PC-9 (cell line): Measurements from ENCODE around the gene ALPK1. TPM values are rescaled to one million over a fixed set of nuclear protein-coding genes. Genes with fewer than 3 reads are reported as not detected.

Experiments used
- BruUV-seq: library from RNA; stranded (reverse); fragments of 400-500 nt; replicated peaks from 2 replicates; lab custom pipeline; 2021; lab: Mats Ljungman, UMichigan
- CTCF ChIA-PET: fragments of 300-600 bp; sonication (Branson Sonifier 250); formaldehyde crosslinking; loops from one replicate; lab custom pipeline; 2022; ENCODE audit warnings: antibody characterized with exemption; lab: Charles Lee
- POLR2A ChIA-PET: fragments of 300-600 bp; sonication (Branson Sonifier 250); formaldehyde crosslinking; loops from one replicate; lab custom pipeline; 2022; ENCODE audit warnings: antibody characterized with exemption; ENCODE audit not compliant: unreplicated experiment; lab: Charles Lee
- DNase-seq, 2 experiments: peaks; one replicate each; pipeline versions ENCODE4 v3.0.0 to v3.0.0-alpha.2; 2015 to 2022; ENCODE audit warnings: mixed read lengths in 1 of 2
- H2AFZ ChIP-seq: fragments of 200-600 bp; sonication (generic); 2 replicates; pipeline ENCODE4 v1.8.1; 2017; ENCODE audit warnings: antibody characterized with exemption
- H3F3A ChIP-seq: fragments of 200-600 bp; sonication (generic); 2 replicates; pipeline ENCODE4 v1.8.1; 2017; ENCODE audit warnings: antibody characterized with exemption, mild to moderate bottlenecking, low read depth; ENCODE audit not compliant: insufficient read depth
- H3K27ac ChIP-seq: fragments of 200-600 bp; sonication (generic); 2 replicates; pipeline ENCODE4 v1.6.1; 2016; ENCODE audit warnings: mixed run types
- H3K27me3 ChIP-seq: fragments of 200-600 bp; sonication (generic); 2 replicates; pipeline ENCODE4 v1.6.1; 2016; ENCODE audit warnings: low read depth, mixed run types; ENCODE audit not compliant: insufficient read depth
- H3K36me3 ChIP-seq: fragments of 200-600 bp; sonication (generic); 2 replicates; pipeline ENCODE4 v1.6.1; 2016; ENCODE audit warnings: low read depth, mixed run types
- H3K4me1 ChIP-seq: fragments of 200-600 bp; sonication (generic); replicated peaks from 2 replicates; pipeline ENCODE4 v1.6.1; 2016; ENCODE audit warnings: mixed run types; ENCODE audit not compliant: insufficient read depth
- H3K4me2 ChIP-seq: fragments of 200-600 bp; sonication (generic); 2 replicates; pipeline ENCODE4 v1.6.1; 2017; ENCODE audit warnings: mixed run types
- H3K4me3 ChIP-seq: fragments of 200-600 bp; sonication (generic); 2 replicates; pipeline ENCODE4 v1.6.1; 2016; ENCODE audit warnings: mixed run types
- H3K79me2 ChIP-seq: fragments of 200-600 bp; sonication (generic); 2 replicates; pipeline ENCODE4 v1.6.1; 2017; ENCODE audit warnings: low read depth, mixed run types
- H3K9me2 ChIP-seq: fragments of 200-600 bp; sonication (generic); 2 replicates; pipeline ENCODE4 v1.8.1; 2017; ENCODE audit warnings: mild to moderate bottlenecking; ENCODE audit not compliant: insufficient read depth
- H3K9me3 ChIP-seq: fragments of 200-600 bp; sonication (generic); 2 replicates; pipeline ENCODE4 v1.8.1; 2016; ENCODE audit warnings: low read depth; ENCODE audit not compliant: insufficient read depth
- H4K20me1 ChIP-seq: fragments of 200-600 bp; sonication (generic); 2 replicates; pipeline ENCODE4 v1.8.1; 2017; ENCODE audit not compliant: insufficient read depth
- CTCF ChIP-seq: fragments of 200-600 bp; sonication (generic); conservative IDR thresholded peaks from 2 replicates; pipeline ENCODE4 v1.6.1; 2017; ENCODE audit warnings: mixed run types, antibody characterized with exemption, mild to moderate bottlenecking, moderate library complexity
- EZH2 ChIP-seq: fragments of 200-600 bp; sonication (generic); IDR thresholded peaks from 2 replicates; pipeline ENCODE4 v1.8.0; 2017; ENCODE audit warnings: antibody characterized with exemption, low read depth
- intact Hi-C: fragments of 100-400 bp; cut with micrococcal nuclease; formaldehyde crosslinking; loops from one replicate; pipeline ENCODE4 v1.10.0; 2022; ENCODE audit not compliant: unreplicated experiment
- total RNA-seq: library from RNA; stranded (reverse); gene quantifications from 2 replicates; pipeline ENCODE4 v1.2.3, GENCODE V29; 2021

Gene ALPK1
- total RNA-seq, 1 experiment from 2014 or later = 35.4 TPM

DNA sequence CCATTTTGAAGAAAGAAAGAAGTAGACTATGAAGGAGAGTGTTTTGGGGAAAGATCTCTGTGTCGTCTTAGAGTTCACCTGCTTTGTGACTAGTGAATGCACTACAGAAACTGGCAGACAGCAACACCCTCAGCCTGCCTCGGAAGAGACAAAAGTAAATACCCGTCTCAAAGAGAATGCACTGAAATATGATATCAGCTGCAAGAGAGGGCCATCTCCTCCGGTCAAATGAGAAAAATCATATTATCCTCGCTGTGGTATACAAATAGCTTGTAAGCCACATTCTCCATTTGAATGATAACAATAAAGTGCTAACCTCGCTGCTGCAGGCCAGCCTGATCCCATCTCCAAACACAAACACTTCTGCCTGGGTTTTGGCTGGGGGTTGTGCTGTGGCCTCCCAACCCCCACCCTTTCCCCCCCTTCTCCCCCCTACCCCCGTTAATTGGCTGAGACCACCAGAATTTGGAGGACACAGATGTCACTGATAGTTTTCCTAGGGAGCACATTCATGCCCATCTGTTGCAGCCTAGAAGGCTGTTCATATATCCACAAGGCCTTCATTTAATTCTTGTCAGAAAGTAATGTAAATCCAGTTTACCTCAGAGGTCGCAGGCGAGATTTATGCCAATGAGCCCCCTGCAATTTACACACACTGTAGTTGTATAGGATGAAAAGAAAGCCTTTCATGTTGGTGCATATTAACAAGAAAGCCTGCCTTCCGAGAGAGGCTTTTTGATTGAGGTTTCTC lies 46.3 kb downstream of the ALPK1 start:
- POLR2A ChIA-PET = no interaction called here
- BruUV-seq = no TSS peak
- CTCF ChIA-PET = no interaction called here
- no peak for DNase-seq
- H2AFZ ChIP-seq = no peak overlapping the region
- no peaks in the 10 kb centered on the region for H3F3A ChIP-seq
- no peaks in the 10 kb centered on the region for H4K20me1 ChIP-seq
- no peak overlapping the region for H3K4me2 ChIP-seq
- no peaks in the 10 kb centered on the region for H3K4me1 ChIP-seq
- no peaks in the 10 kb centered on the region for H3K9me2 ChIP-seq
- no peaks in the 10 kb centered on the region for H3K27me3 ChIP-seq
- H3K79me2 ChIP-seq = no peaks in the 10 kb centered on the region
- H3K36me3 ChIP-seq = no peaks in the 10 kb centered on the region
- no peaks in the 10 kb centered on the region for H3K9me3 ChIP-seq
- TF ChIP-seq CTCF (no peak), EZH2 (no peak)
- intact Hi-C loops = no loop called here
- H3K27ac ChIP-seq = no peak overlapping the region
- H3K4me3 ChIP-seq = no peak overlapping the region

DNA sequence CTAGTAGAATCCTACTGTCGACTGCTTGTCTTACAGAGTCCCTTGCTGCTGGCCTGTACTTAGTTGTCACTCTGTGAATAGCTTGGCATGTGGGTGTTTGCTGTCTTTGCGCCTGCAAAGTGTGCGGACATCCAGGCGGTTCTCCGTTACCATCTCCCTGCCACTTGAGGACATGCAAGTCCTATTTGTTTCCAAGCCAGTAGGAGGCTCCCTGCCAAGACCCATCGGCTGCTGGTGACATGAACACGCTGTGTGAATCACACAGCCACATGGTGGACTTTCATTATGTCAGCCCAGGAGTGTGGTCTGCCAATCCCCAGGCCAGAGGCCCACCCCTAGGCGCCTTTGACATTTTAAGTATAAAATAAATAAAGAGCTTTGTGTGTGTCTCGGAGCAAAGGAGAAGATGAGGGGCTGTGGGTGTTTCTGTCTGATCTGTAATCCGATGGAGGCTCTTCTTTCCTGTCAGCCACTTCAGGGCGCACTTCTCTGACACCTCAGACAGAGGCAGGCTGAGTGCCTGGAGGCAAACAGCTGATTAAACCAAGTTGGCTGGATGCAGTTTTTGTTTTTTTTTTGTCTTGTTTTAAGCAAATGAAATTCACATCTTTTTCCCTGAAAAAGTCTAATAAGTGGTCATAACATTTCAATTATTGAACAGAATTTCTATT lies 51.5 kb downstream of the ALPK1 start:
- intact Hi-C loops = no loop called here
- no peaks in the 10 kb centered on the region for H3K9me2 ChIP-seq
- no peak overlapping the region for H2AFZ ChIP-seq
- TF ChIP-seq CTCF = no peak
- TF ChIP-seq EZH2 = no peak
- BruUV-seq = no TSS peak
- H3K4me2 ChIP-seq = no peak overlapping the region
- no peaks in the 10 kb centered on the region for H4K20me1 ChIP-seq
- no peaks in the 10 kb centered on the region for H3K9me3 ChIP-seq
- POLR2A ChIA-PET = no interaction called here
- no peak overlapping the region for H3K27ac ChIP-seq
- CTCF ChIA-PET = no interaction called here
- no peaks in the 10 kb centered on the region for H3K27me3 ChIP-seq
- H3K4me1 ChIP-seq = no peaks in the 10 kb centered on the region
- H3F3A ChIP-seq = no peaks in the 10 kb centered on the region
- H3K36me3 ChIP-seq = no peaks in the 10 kb centered on the region
- H3K4me3 ChIP-seq = no peak overlapping the region
- H3K79me2 ChIP-seq = no peaks in the 10 kb centered on the region
- no peak for DNase-seq

DNA sequence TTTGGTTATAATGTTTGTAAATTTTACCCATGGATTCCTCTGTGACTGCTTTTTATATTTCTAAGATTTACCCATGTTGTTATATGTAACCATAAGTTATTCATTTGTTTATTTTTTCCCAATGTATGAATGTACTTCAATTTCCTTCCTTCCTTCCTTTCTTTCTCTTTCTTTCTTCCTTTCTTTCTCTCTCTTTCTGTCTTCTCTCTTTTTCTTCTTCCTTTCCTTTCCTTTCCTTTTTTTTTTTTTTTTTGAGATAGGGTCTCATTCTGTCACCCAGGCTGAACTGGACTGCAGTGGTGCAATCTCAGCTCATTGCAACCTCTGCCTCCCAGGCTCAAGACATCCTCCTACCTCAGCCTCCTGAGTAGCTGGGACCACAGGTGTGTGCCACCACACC lies 55.6 kb downstream of the ALPK1 start:
- ChIA-PET POLR2A (no interaction called here), CTCF (no interaction called here)
- intact Hi-C loops = no loop called here
- no peaks in the 10 kb centered on the region for H4K20me1 ChIP-seq
- no peaks in the 10 kb centered on the region for H3K9me3 ChIP-seq
- no peaks in the 10 kb centered on the region for H3K27me3 ChIP-seq
- no peaks in the 10 kb centered on the region for H3K79me2 ChIP-seq
- no peak overlapping the region for H3K4me2 ChIP-seq
- no peak for DNase-seq
- TF ChIP-seq CTCF (no peak), EZH2 (no peak)
- H3K9me2 ChIP-seq = no peaks in the 10 kb centered on the region
- no TSS peak for BruUV-seq
- no peak overlapping the region for H3K4me3 ChIP-seq
- H2AFZ ChIP-seq = no peak overlapping the region
- no peak overlapping the region for H3K27ac ChIP-seq
- H3K4me1 ChIP-seq = no peaks in the 10 kb centered on the region
- no peaks in the 10 kb centered on the region for H3F3A ChIP-seq
- no peaks in the 10 kb centered on the region for H3K36me3 ChIP-seq
